K562 (cell line): ENCODE measurements around the gene MTPN. TPM values are rescaled to one million over a fixed set of nuclear protein-coding genes. Genes with fewer than 3 reads are reported as not detected.

ENCODE experiments used
- ATAC-seq: fragments of 200-7000 bp; cut with Tn5 transposase; 3 replicates; pipeline ENCODE4 v1.9.1; 2020; ENCODE audit warnings: moderate library complexity
- BruUV-seq: library from RNA; stranded (reverse); fragments of 400-500 nt; replicated peaks from 2 replicates; lab custom pipeline; 2021; lab: Mats Ljungman, UMichigan
- CTCF ChIA-PET: fragments of 300-600 bp; formaldehyde crosslinking; extraction: SDS; loops from one replicate; lab custom pipeline; 2021; ENCODE audit warnings: low intra/inter-chr PET ratio; lab: Yijun Ruan, JAX
- POLR2A ChIA-PET: fragments of 300-600, 350-650 bp; sonication (Branson Sonifier 250); formaldehyde crosslinking; extraction: SDS; loops from one replicate; lab custom pipeline; 2021; ENCODE audit warnings: antibody characterized with exemption, inconsistent platforms; lab: Yijun Ruan, JAX
- DNase-seq, 4 experiments: peaks; one replicate each; pipeline versions ENCODE4 v3.0.0 to v3.0.0-alpha.2; 2011 to 2018; ENCODE audit warnings: low spot score in 3 of 4, mixed read lengths in 3 of 4; ENCODE audit errors: extremely low read depth in 1 of 4
- FAIRE-seq: peaks from 2 replicates; lab custom pipeline; 2011; peaks lifted over from hg19 to GRCh38; lab: Jason Lieb, UNC
- H2AFZ ChIP-seq: 2 replicates; pipeline ENCODE4 v1.6.0; 2011; ENCODE audit warnings: low read depth, low read length, control low read depth, inconsistent platforms
- H3K27ac ChIP-seq: fragments of 200-600 bp; 3 replicates; pipeline ENCODE4 v1.8.0; 2011; ENCODE audit warnings: low read depth, mild to moderate bottlenecking, control low read depth, inconsistent platforms, low read length, moderate library complexity, mixed read lengths; ENCODE audit errors: extremely low read depth
- H3K27me3 ChIP-seq, 2 experiments: fragments of 300-600 bp in 1 of 2; 2 replicates in 1 of 2; 3 replicates in 1 of 2; pipeline versions ENCODE4 v1.6.0 to v1.8.0; 2011; ENCODE audit warnings: inconsistent platforms in 2 of 2, low read length in 2 of 2, mild to moderate bottlenecking in 1 of 2, mixed read lengths in 1 of 2, moderate library complexity in 1 of 2; ENCODE audit not compliant: control insufficient read depth in 2 of 2, insufficient read depth in 2 of 2
- H3K36me3 ChIP-seq: fragments of 300-600 bp; 3 replicates; pipeline ENCODE4 v1.8.0; 2011; ENCODE audit warnings: mild to moderate bottlenecking, low read length, inconsistent platforms; ENCODE audit not compliant: control insufficient read depth, insufficient read depth
- H3K4me1 ChIP-seq, 2 experiments: fragments of 200-600 bp in 1 of 2; replicated peaks in 1 of 2; 2 replicates in 1 of 2; 3 replicates in 1 of 2; pipeline versions ENCODE4 v1.5.1 to v1.8.0; 2011; ENCODE audit warnings: inconsistent platforms in 2 of 2, low read length in 2 of 2, mild to moderate bottlenecking in 1 of 2, mixed read lengths in 1 of 2, moderate library complexity in 1 of 2; ENCODE audit not compliant: control insufficient read depth in 2 of 2, insufficient read depth in 2 of 2
- H3K4me2 ChIP-seq: 2 replicates; pipeline ENCODE4 v1.6.1; 2011; ENCODE audit warnings: low read length, control low read depth, inconsistent platforms, mixed read lengths; ENCODE audit not compliant: insufficient read depth
- H3K4me3 ChIP-seq: fragments of 200-600 bp; sonication (generic), shearing (Covaris generic); 2 replicates; pipeline ENCODE4 v1.5.1; 2016; ENCODE audit warnings: control low read depth, inconsistent platforms
- H3K79me2 ChIP-seq: fragments of 200-600 bp; 3 replicates; pipeline ENCODE4 v1.8.0; 2011; ENCODE audit warnings: low read length, inconsistent platforms; ENCODE audit not compliant: control insufficient read depth, insufficient read depth
- H3K9ac ChIP-seq, 2 experiments: 2 replicates each; pipeline versions ENCODE4 v1.6.0 to v1.6.1; 2011; ENCODE audit warnings: low read depth in 2 of 2, low read length in 2 of 2, control low read depth in 1 of 2, inconsistent platforms in 1 of 2, mild to moderate bottlenecking in 1 of 2, mixed read lengths in 1 of 2; ENCODE audit not compliant: insufficient read depth in 1 of 2
- H3K9me1 ChIP-seq: one replicate; pipeline ENCODE4 v1.6.0; 2011; ENCODE audit warnings: inconsistent platforms, mild to moderate bottlenecking, low read length, moderate library complexity; ENCODE audit not compliant: control insufficient read depth, insufficient read depth
- H3K9me3 ChIP-seq: replicated peaks from 2 replicates; pipeline ENCODE4 v1.5.1; 2011; ENCODE audit warnings: low read depth, low read length, inconsistent platforms; ENCODE audit not compliant: control insufficient read depth, insufficient read depth
- H4K20me1 ChIP-seq: replicated peaks from 2 replicates; pipeline ENCODE4 v1.6.1; 2011; ENCODE audit warnings: low read length, inconsistent platforms, mixed read lengths; ENCODE audit not compliant: control insufficient read depth, insufficient read depth
- ELF2 ChIP-seq: fragments of 250-450 bp; sonication (Bioruptor Pico); IDR thresholded peaks from 2 replicates; pipeline ENCODE4 v1.5.0; 2021; ENCODE audit warnings: mild to moderate bottlenecking
- EZH2 ChIP-seq: IDR thresholded peaks from 2 replicates; pipeline ENCODE4 v1.6.1; 2012; ENCODE audit warnings: low read depth, mild to moderate bottlenecking, inconsistent platforms, low read length, borderline replicate concordance
- PML ChIP-seq: IDR thresholded peaks from 2 replicates; pipeline ENCODE4 v1.6.1; 2012; ENCODE audit warnings: low read length, inconsistent platforms
- POLR3A ChIP-seq: IDR thresholded peaks from 2 replicates; pipeline ENCODE4 v1.6.1; 2011; ENCODE audit warnings: borderline replicate concordance, mild to moderate bottlenecking, moderate library complexity; ENCODE audit not compliant: insufficient read length, insufficient read depth; ENCODE audit errors: extremely low read depth
- SRSF3 ChIP-seq: fragments of 200-400 bp; formaldehyde crosslinking; IDR thresholded peaks from 2 replicates; pipeline ENCODE4 v1.6.1; 2016; ENCODE audit warnings: mild to moderate bottlenecking, low read length, moderate library complexity; ENCODE audit not compliant: insufficient read depth
- TCF15 ChIP-seq: fragments of 250-450 bp; sonication (Bioruptor Pico); IDR thresholded peaks from 2 replicates; pipeline ENCODE4 v1.8.0; 2022; ENCODE audit warnings: moderate library complexity, mild to moderate bottlenecking, inconsistent platforms
- USF2 ChIP-seq: sonication (generic); formaldehyde crosslinking; IDR thresholded peaks from 2 replicates; pipeline ENCODE4 v1.5.0; 2020; ENCODE audit warnings: missing genetic modification reagents
- ZBTB43 ChIP-seq: sonication (generic); formaldehyde crosslinking; IDR thresholded peaks from 2 replicates; pipeline ENCODE4 v1.8.0; 2023; ENCODE audit warnings: mild to moderate bottlenecking, missing genetic modification reagents
- ZNF507 ChIP-seq: conservative IDR thresholded peaks from 2 replicates; pipeline ENCODE4 v1.6.1; 2017; ENCODE audit warnings: missing genetic modification characterization, missing compliant biosample characterization
- WGBS: fragments of 100-300 bp; shearing (Covaris generic); methylation state at CpG from one replicate; pipeline ENCODE4 v1.1.6; 2016; ENCODE audit warnings: low coverage, mixed read lengths; ENCODE audit not compliant: insufficient coverage; ENCODE audit errors: missing lambda C conversion rate; 5-methylcytosine and 5-hydroxymethylcytosine counted together
- in situ Hi-C: fragments of 300-500 bp; cut with MboI; formaldehyde crosslinking; loops from 4 replicates; pipeline ENCODE4 v1.15.0; 2018; ENCODE audit warnings: inconsistent platforms, mixed read lengths
- intact Hi-C: fragments of 100-400 bp; cut with micrococcal nuclease; formaldehyde crosslinking; loops from 2 replicates; pipeline ENCODE4 v1.14.2; 2022
- polyA plus RNA-seq, 8 experiments: library from polyadenylated mRNA; depleted of rRNA in 4 of 8; stranded (reverse) in 5 of 8; unstranded in 3 of 8; fragments of >200 nt; fragmentation: Nextera tagmentation in 2 of 8; fragmentation: Illumina TruSeq in 1 of 8; extraction: Ambion mirVana in 2 of 8; extraction: Trizol in 1 of 8; gene quantifications; 2 replicates each; pipeline versions ENCODE4 v1.2.1 to v1.2.3, GENCODE V29; 2011 to 2014; ENCODE audit warnings: inconsistent platforms in 1 of 8, missing spikeins in 1 of 8
- total RNA-seq, 7 experiments: library from RNA; depleted of rRNA in 6 of 7; stranded (reverse); fragments of >200 nt in 6 of 7; fragmentation: Illumina TruSeq in 2 of 7; extraction: Trizol in 2 of 7; gene quantifications; 2 replicates each; pipeline versions ENCODE4 v1.2.1 to v1.2.3, GENCODE V29; 2011 to 2021; ENCODE audit warnings: low replicate concordance in 1 of 7

Gene MTPN
- total and polyA plus RNA-seq, 9 of the 15 experiments (the other 6 are each of a cell fraction or from before 2014, with no cell fraction given) = 68.5 to 261 (median 156) TPM

GRCh38 chr7:135957627-135958026, 19.5 kb downstream of the MTPN start:
- peak; percentile 5 for ATAC-seq
- Histone ChIP-seq H3K4me2 (no peak overlapping the region), H3K4me3 (no peak overlapping the region), H4K20me1 (no peaks in the 10 kb centered on the region), H3K27ac (peak overlapping the region; percentile 23; the same call in 1 of the 3 replicates), H2AFZ (no peak overlapping the region), H3K4me1 (peaks cover 0 to 33% of the 10 kb centered on the region in 2 experiments; a peak in 3 of 5 replicates), H3K9me1 (no peaks in the 10 kb centered on the region), H3K9ac (no peak overlapping the region; a peak in 1 of 4 replicates), H3K9me3 (no peaks in the 10 kb centered on the region), H3K79me2 (peaks cover 99% of the 10 kb centered on the region), H3K27me3 (no peaks in the 10 kb centered on the region), H3K36me3 (peaks cover 54% of the 10 kb centered on the region)
- intact Hi-C loops = no loop called here
- in situ Hi-C loops = loop anchor here (25.0 kb wide), 1 partner anchor 1295 kb away; no protein-coding TSS in a partner anchor
- no peak for TF ChIP-seq ELF2
- TF ChIP-seq ZNF507 (tag) = no peak
- TF ChIP-seq USF2 (CRISPR knock-in tag) = no peak
- no peak for TF ChIP-seq TCF15
- TF ChIP-seq ZBTB43 (CRISPR knock-in tag) = no peak
- no peak for TF ChIP-seq POLR3A
- no peak for TF ChIP-seq PML
- no peak for TF ChIP-seq EZH2
- TF ChIP-seq SRSF3 = no peak
- FAIRE-seq = no peak
- DNase-seq = no peak
- POLR2A ChIA-PET = interaction anchor here (0.6 to 2.8 kb wide), 4 partner anchors 8 to 1766 kb away, joined by 3 to 9 read pairs (median 3); no protein-coding TSS in a partner anchor
- no TSS peak for BruUV-seq
- CTCF ChIA-PET = no interaction called here
- 49% methylated on average over 2 of the region's 2 CpGs for WGBS
